Endothelial cell of coronary artery (primary cell): ENCODE results near the gene ACP3. TPM values are rescaled to one million over a fixed set of nuclear protein-coding genes. Genes with fewer than 3 reads are reported as not detected.

ENCODE experiments used
- total RNA-seq: library from RNA; depleted of rRNA; stranded (reverse); fragments of >200 nt; gene quantifications from 2 replicates; pipeline ENCODE4 v1.2.3, GENCODE V29; 2014

The ACP3 gene
- total RNA-seq: not detected in 2 replicates

GRCh38 chr3:132317229-132317948, at the start of gene ACP3:
TSS of gene ACP3 (plus strand) at chr3:132317407. CDS start at chr3:132317457, 50 bp downstream.

Other genes starting within 250 kb of the ACP3 start
- gene DNAJC13, start 100.1 kb downstream of the ACP3 start, total RNA-seq: 64.0 and 64.1 TPM in 2 replicates